B cell (primary cell): ENCODE data around the gene PKIB. TPM values are rescaled to one million over a fixed set of nuclear protein-coding genes. Genes with fewer than 3 reads are reported as not detected.

Experiments
- ATAC-seq: fragments of 200-7000 bp; cut with Tn5 transposase; one replicate; pipeline ENCODE4 v1.10.0; 2021; ENCODE audit warnings: low read depth, mild to moderate bottlenecking, moderate number of reproducible peaks, moderate library complexity
- CTCF ChIA-PET: fragments of 350-600 bp; sonication (Branson Sonifier 250); formaldehyde crosslinking; loops from one replicate; lab custom pipeline; 2021; ENCODE audit warnings: antibody characterized with exemption, inconsistent platforms; lab: Charles Lee
- POLR2A ChIA-PET: fragments of 350-600 bp; sonication (Branson Sonifier 250); formaldehyde crosslinking; loops from one replicate; lab custom pipeline; 2021; ENCODE audit warnings: antibody characterized with exemption; lab: Charles Lee
- DNase-seq: peaks from one replicate; pipeline ENCODE4 v3.0.0; 2013
- H2AFZ ChIP-seq: 2 replicates; pipeline ENCODE4 v1.6.1; 2012; ENCODE audit warnings: mild to moderate bottlenecking, low read depth, low read length; ENCODE audit not compliant: insufficient read depth, poor library complexity, severe bottlenecking
- H3K27ac ChIP-seq, 2 donors: 1 replicate in 1 of 2; 2 replicates in 1 of 2; pipeline ENCODE4 v1.5.1; 2012 to 2013; ENCODE audit warnings: low read length in 2 of 2, mild to moderate bottlenecking in 2 of 2, moderate library complexity in 1 of 2
- H3K27me3 ChIP-seq, 4 experiments: fragments of 200-600 bp in 1 of 4; sonication (generic) in 1 of 4; replicated peaks in 1 of 4; 1 replicate in 2 of 4; 2 replicates in 2 of 4; pipeline versions ENCODE4 v1.6.1 to v1.7.0; 2013 to 2016; ENCODE audit warnings: low read length in 3 of 4, mild to moderate bottlenecking in 2 of 4, mixed read lengths in 1 of 4, moderate library complexity in 1 of 4; ENCODE audit not compliant: insufficient read depth in 4 of 4, control insufficient read depth in 3 of 4; ENCODE audit errors: control extremely low read depth in 1 of 4
- H3K36me3 ChIP-seq, 2 experiments: replicated peaks in 1 of 2; 1 replicate in 1 of 2; 2 replicates in 1 of 2; pipeline versions ENCODE4 v1.6.1 to v1.7.1; 2013; ENCODE audit warnings: low read length in 1 of 2; ENCODE audit not compliant: insufficient read depth in 2 of 2, control insufficient read depth in 1 of 2; ENCODE audit errors: control extremely low read depth in 1 of 2, extremely low read depth in 1 of 2
- H3K4me1 ChIP-seq, 2 donors: fragments of 200-600 bp in 1 of 2; sonication (generic) in 1 of 2; 1 replicate in 1 of 2; 2 replicates in 1 of 2; pipeline versions ENCODE4 v1.5.1 to v1.6.1; 2013 to 2017; ENCODE audit warnings: low read length in 2 of 2; ENCODE audit not compliant: control insufficient read depth in 2 of 2, insufficient read depth in 2 of 2
- H3K4me2 ChIP-seq: replicated peaks from 2 replicates; pipeline ENCODE3; 2012; ENCODE audit warnings: mild to moderate bottlenecking, low read depth, low read length; ENCODE audit not compliant: poor library complexity, severe bottlenecking
- H3K4me3 ChIP-seq, 5 experiments: fragments of 200-600 bp in 1 of 5; sonication (generic) in 1 of 5; 1 replicate in 3 of 5; 2 replicates in 2 of 5; pipeline versions ENCODE4 v1.5.1 to v1.7.0; 2011 to 2016; ENCODE audit warnings: low read length in 4 of 5, mild to moderate bottlenecking in 4 of 5, low read depth in 2 of 5, control low read depth in 1 of 5, moderate library complexity in 1 of 5; ENCODE audit not compliant: insufficient read depth in 1 of 5; ENCODE audit errors: control extremely low read depth in 1 of 5, extremely low read depth in 1 of 5
- H3K79me2 ChIP-seq: fragments of 200-600 bp; sonication (generic); one replicate; pipeline ENCODE4 v1.6.0; 2016; ENCODE audit warnings: low read length; ENCODE audit not compliant: control insufficient read depth, insufficient read depth
- H3K9ac ChIP-seq: fragments of 200-600 bp; sonication (generic); 2 replicates; pipeline ENCODE4 v1.6.1; 2017; ENCODE audit warnings: mild to moderate bottlenecking, low read length, moderate library complexity
- H3K9me3 ChIP-seq, 3 donors: one replicate each; pipeline versions ENCODE4 v1.6.1 to v1.7.1; 2013; ENCODE audit warnings: low read length in 2 of 3; ENCODE audit not compliant: control insufficient read depth in 2 of 3, insufficient read depth in 1 of 3; ENCODE audit errors: control extremely low read depth in 1 of 3
- H4K20me1 ChIP-seq: 2 replicates; pipeline ENCODE4 v1.6.0; 2012; ENCODE audit warnings: mild to moderate bottlenecking, low read length; ENCODE audit not compliant: insufficient read depth, control insufficient read depth, poor library complexity, severe bottlenecking
- H3K27ac Mint-ChIP-seq: one replicate; pipeline ENCODE4 v1.8.0; 2021; ENCODE audit warnings: mixed read lengths
- H3K27me3 Mint-ChIP-seq: one replicate; pipeline ENCODE4 v1.8.0; 2021; ENCODE audit warnings: mixed read lengths
- H3K4me1 Mint-ChIP-seq: one replicate; pipeline ENCODE4 v1.8.0; 2021; ENCODE audit warnings: mixed read lengths
- H3K4me3 Mint-ChIP-seq: one replicate; pipeline ENCODE4 v1.8.0; 2021; ENCODE audit warnings: mixed read lengths
- H3K9me3 Mint-ChIP-seq: one replicate; pipeline ENCODE4 v1.8.0; 2022; ENCODE audit warnings: mixed read lengths; ENCODE audit not compliant: insufficient read depth
- CTCF ChIP-seq: fragments of 200-600 bp; IDR thresholded peaks from one replicate; pipeline ENCODE4 v1.8.0; 2022; ENCODE audit warnings: antibody characterized with exemption, mild to moderate bottlenecking
- EZH2 ChIP-seq: IDR thresholded peaks from 2 replicates; pipeline ENCODE4 v1.6.1; 2012; ENCODE audit warnings: borderline replicate concordance, low read depth, mild to moderate bottlenecking, moderate library complexity, low read length; ENCODE audit not compliant: insufficient read depth, poor library complexity, severe bottlenecking
- WGBS: methylation state at CpG from one replicate; pipeline ENCODE4 v1.1.5; 2013; ENCODE audit warnings: missing lambda C conversion rate; ENCODE audit not compliant: insufficient coverage; 5-methylcytosine and 5-hydroxymethylcytosine counted together
- intact Hi-C: fragments of 100-400 bp; cut with micrococcal nuclease; formaldehyde crosslinking; loops from one replicate; pipeline ENCODE4 v1.10.0; 2022
- polyA plus RNA-seq: library from polyadenylated mRNA; depleted of rRNA; stranded (reverse); fragments of >200 nt; gene quantifications from 2 replicates; pipeline ENCODE4 v1.2.3, GENCODE V29; 2012
- total RNA-seq, 2 donors: library from RNA; stranded (reverse); fragments of 120-200 nt in 1 of 2; gene quantifications; 1 replicate in 1 of 2; 2 replicates in 1 of 2; pipeline versions ENCODE4 v1.2.3 to v1.2.4, GENCODE V29; 2013 to 2022

The PKIB gene
- total and polyA plus RNA-seq, 2 donors (not counting 1 experiment from before 2014, with no cell fraction given): 0.27 to 1.2 TPM

GRCh38 chr6:122718616-122719015 lies 108.4 kb downstream of the PKIB start:
- Histone ChIP-seq H3K4me1 (no peaks in the 10 kb centered on the region), H3K27ac (no peak overlapping the region), H3K9ac (no peak overlapping the region), H4K20me1 (no peaks in the 10 kb centered on the region), H3K4me3 (no peak overlapping the region), H3K9me3 (no peaks in the 10 kb centered on the region), H3K36me3 (no peaks in the 10 kb centered on the region), H2AFZ (no peak overlapping the region), H3K27me3 (no peaks in the 10 kb centered on the region), H3K4me2 (no peak overlapping the region), H3K79me2 (no peaks in the 10 kb centered on the region)
- ChIA-PET CTCF (no interaction called here), POLR2A (no interaction called here)
- 100% methylated on average over 1 of the region's 4 CpGs for WGBS
- Mint-ChIP-seq H3K4me1 (no peaks in the 10 kb centered on the region), H3K9me3 (no peaks in the 10 kb centered on the region), H3K27ac (no peak overlapping the region), H3K4me3 (no peak overlapping the region), H3K27me3 (peaks cover 7% of the 10 kb centered on the region)
- TF ChIP-seq CTCF (no peak), EZH2 (no peak)
- intact Hi-C loops: no loop called here
- ATAC-seq (no peak), DNase-seq (no peak)

GRCh38 chr6:122719176-122719575 lies 109.0 kb downstream of the PKIB start:
- H3K27ac ChIP-seq: no peak overlapping the region
- TF ChIP-seq CTCF (no peak), EZH2 (no peak)
- H3K36me3 ChIP-seq: no peaks in the 10 kb centered on the region
- ATAC-seq: no peak
- intact Hi-C loops: no loop called here
- H3K4me1 Mint-ChIP-seq: no peaks in the 10 kb centered on the region
- H3K27me3 ChIP-seq: no peaks in the 10 kb centered on the region
- no peaks in the 10 kb centered on the region for H3K79me2 ChIP-seq
- ChIA-PET CTCF (no interaction called here), POLR2A (no interaction called here)
- H3K9me3 ChIP-seq: no peaks in the 10 kb centered on the region
- H3K27ac Mint-ChIP-seq: no peak overlapping the region
- no peak overlapping the region for H3K4me3 ChIP-seq
- no peak overlapping the region for H3K9ac ChIP-seq
- no peak overlapping the region for H3K4me2 ChIP-seq
- H3K4me3 Mint-ChIP-seq: no peak overlapping the region
- DNase-seq: no peak
- H3K27me3 Mint-ChIP-seq: peaks cover 7% of the 10 kb centered on the region
- no peaks in the 10 kb centered on the region for H3K4me1 ChIP-seq
- H3K9me3 Mint-ChIP-seq: no peaks in the 10 kb centered on the region
- no peaks in the 10 kb centered on the region for H4K20me1 ChIP-seq
- no peak overlapping the region for H2AFZ ChIP-seq
